ENCODE data around the gene RELN. TPM values are rescaled to one million over a fixed set of nuclear protein-coding genes. Genes with fewer than 3 reads are reported as not detected.

The RELN gene
- total and polyA plus RNA-seq, 2 experiments from 2014 or later, result 3.9 to 22.0 TPM

DNA sequence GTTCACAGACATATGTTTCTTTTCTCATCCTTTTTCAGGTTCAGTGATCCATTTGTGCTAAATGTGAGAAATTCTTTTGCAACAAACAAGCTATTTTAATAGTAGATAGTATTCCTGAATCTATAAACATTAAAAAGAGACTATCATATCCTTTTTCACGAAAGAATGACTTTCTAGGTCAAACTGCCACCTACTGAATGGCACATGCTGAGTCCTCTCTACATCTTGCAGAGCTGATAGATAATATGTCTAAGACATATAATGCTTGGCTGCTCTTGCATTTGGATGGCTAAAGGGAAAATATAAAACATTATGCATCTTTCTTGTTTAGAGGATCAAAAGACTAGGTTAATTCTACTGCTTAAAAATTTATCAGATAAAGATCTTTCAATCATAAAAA lies 429.3 kb downstream of the RELN start:
- H3K27ac ChIP-seq, result no peak overlapping the region
- no peak overlapping the region for H3K4me3 ChIP-seq
- no peak overlapping the region for H2AFZ ChIP-seq
- H3K4me1 ChIP-seq (ENCODE audit: insufficient read depth), result no peaks in the 10 kb centered on the region
- WGBS (ENCODE audit: low lambda C conversion rate, missing lambda C conversion rate), result 50% methylated on average over 1 of the region's 1 CpG
- H3K27me3 ChIP-seq, result no peaks in the 10 kb centered on the region
- H3K79me2 ChIP-seq, result no peaks in the 10 kb centered on the region
- H4K20me1 ChIP-seq (ENCODE audit: insufficient read depth, poor library complexity, severe bottlenecking), result no peaks in the 10 kb centered on the region
- TF ChIP-seq EZH2phosphoT487 (IDR thresholded peaks at IDR 0.05; ENCODE audit: low read depth, severe bottlenecking, unreplicated experiment) (no peak), EZH2 (IDR thresholded peaks at IDR 0.05; ENCODE audit: borderline replicate concordance) (no peak)
- TF ChIP-seq, protein P1, sequence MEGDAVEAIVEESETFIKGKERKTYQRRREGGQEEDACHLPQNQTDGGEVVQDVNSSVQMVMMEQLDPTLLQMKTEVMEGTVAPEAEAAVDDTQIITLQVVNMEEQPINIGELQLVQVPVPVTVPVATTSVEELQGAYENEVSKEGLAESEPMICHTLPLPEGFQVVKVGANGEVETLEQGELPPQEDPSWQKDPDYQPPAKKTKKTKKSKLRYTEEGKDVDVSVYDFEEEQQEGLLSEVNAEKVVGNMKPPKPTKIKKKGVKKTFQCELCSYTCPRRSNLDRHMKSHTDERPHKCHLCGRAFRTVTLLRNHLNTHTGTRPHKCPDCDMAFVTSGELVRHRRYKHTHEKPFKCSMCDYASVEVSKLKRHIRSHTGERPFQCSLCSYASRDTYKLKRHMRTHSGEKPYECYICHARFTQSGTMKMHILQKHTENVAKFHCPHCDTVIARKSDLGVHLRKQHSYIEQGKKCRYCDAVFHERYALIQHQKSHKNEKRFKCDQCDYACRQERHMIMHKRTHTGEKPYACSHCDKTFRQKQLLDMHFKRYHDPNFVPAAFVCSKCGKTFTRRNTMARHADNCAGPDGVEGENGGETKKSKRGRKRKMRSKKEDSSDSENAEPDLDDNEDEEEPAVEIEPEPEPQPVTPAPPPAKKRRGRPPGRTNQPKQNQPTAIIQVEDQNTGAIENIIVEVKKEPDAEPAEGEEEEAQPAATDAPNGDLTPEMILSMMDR (IDR thresholded peaks at IDR 0.05; ENCODE audit: poor library complexity), result no peak
- no peaks in the 10 kb centered on the region for H3K36me3 ChIP-seq (replicated peaks; ENCODE audit: insufficient read depth, low read depth)
- H3K9me3 ChIP-seq (ENCODE audit: low read depth), result no peaks in the 10 kb centered on the region
- no peaks in the 10 kb centered on the region for H3K9me2 ChIP-seq (replicated peaks; ENCODE audit: insufficient read depth)
- no peak for DNase-seq (ENCODE audit: low spot score)
- H3K4me2 ChIP-seq, result no peak overlapping the region

DNA sequence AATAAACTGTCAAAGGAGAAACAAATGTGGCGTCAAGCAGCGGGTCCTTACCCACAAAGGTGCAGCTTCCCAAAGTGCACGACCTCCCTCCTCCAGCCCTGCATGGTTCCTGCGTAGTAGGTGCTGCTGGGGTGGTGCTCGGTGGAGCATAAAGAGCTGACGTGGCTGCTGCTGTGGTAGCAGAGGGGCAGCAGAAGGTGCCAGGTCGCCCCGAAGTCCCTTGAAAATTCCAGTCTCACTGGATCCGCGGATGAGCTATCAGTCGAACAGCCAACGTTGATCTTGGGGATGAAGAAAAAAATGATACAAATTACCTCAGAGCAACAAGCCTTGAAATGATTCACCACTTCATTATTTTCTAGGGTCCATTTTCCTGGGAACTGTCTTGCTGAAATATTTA lies 438.4 kb downstream of the RELN start:
- H3K79me2 ChIP-seq, result no peaks in the 10 kb centered on the region
- no peak overlapping the region for H3K4me2 ChIP-seq
- H3K9me3 ChIP-seq (ENCODE audit: low read depth), result no peaks in the 10 kb centered on the region
- no peaks in the 10 kb centered on the region for H3K27me3 ChIP-seq
- 88% methylated on average over 12 of the region's 12 CpGs for WGBS (ENCODE audit: low lambda C conversion rate, missing lambda C conversion rate)
- H3K9me2 ChIP-seq (replicated peaks; ENCODE audit: insufficient read depth), result no peaks in the 10 kb centered on the region
- no peak overlapping the region for H3K27ac ChIP-seq
- DNase-seq (ENCODE audit: low spot score), result no peak
- no peaks in the 10 kb centered on the region for H3K36me3 ChIP-seq (replicated peaks; ENCODE audit: insufficient read depth, low read depth)
- H3K4me1 ChIP-seq (ENCODE audit: insufficient read depth), result no peaks in the 10 kb centered on the region
- no peak overlapping the region for H3K4me3 ChIP-seq
- no peaks in the 10 kb centered on the region for H4K20me1 ChIP-seq (ENCODE audit: insufficient read depth, poor library complexity, severe bottlenecking)
- no peak overlapping the region for H2AFZ ChIP-seq
- TF ChIP-seq EZH2phosphoT487 (IDR thresholded peaks at IDR 0.05; ENCODE audit: low read depth, severe bottlenecking, unreplicated experiment) (no peak), EZH2 (IDR thresholded peaks at IDR 0.05; ENCODE audit: borderline replicate concordance) (no peak)
- TF ChIP-seq, protein P1 (IDR thresholded peaks at IDR 0.05; ENCODE audit: poor library complexity), result no peak

DNA sequence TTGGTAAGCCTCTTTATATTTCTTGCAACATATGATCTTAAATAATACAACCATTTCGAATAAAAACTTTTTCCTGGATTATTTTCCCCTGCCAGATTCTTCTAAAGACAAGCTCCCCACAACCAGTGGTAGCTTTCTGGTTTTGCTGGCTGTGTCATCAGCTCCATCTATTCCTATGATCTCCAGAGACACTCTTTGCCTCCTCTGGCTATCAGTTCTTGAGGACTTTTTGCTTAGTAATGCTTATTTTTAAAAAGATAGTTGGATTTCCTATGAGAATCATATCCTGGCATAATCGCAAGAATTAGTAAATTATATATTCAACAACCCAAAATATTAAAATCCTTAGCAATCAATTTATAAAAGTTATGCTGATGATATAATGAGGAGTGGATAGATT lies 439.7 kb downstream of the RELN start:
- H3K4me1 ChIP-seq (ENCODE audit: insufficient read depth), result no peaks in the 10 kb centered on the region
- WGBS (ENCODE audit: low lambda C conversion rate, missing lambda C conversion rate), result 74% methylated on average over 2 of the region's 2 CpGs
- TF ChIP-seq, protein P1 (IDR thresholded peaks at IDR 0.05; ENCODE audit: poor library complexity), result no peak
- TF ChIP-seq EZH2 (IDR thresholded peaks at IDR 0.05; ENCODE audit: borderline replicate concordance) (no peak), EZH2phosphoT487 (IDR thresholded peaks at IDR 0.05; ENCODE audit: low read depth, severe bottlenecking, unreplicated experiment) (no peak)

More for the DNA sequence above, 439.7 kb downstream of the RELN start:
- Histone ChIP-seq H3K9me3 (ENCODE audit: low read depth) (no peaks in the 10 kb centered on the region), H3K4me2 (no peak overlapping the region), H3K79me2 (no peaks in the 10 kb centered on the region), H2AFZ (no peak overlapping the region), H3K27me3 (no peaks in the 10 kb centered on the region), H3K36me3 (replicated peaks; ENCODE audit: insufficient read depth, low read depth) (no peaks in the 10 kb centered on the region), H3K9me2 (replicated peaks; ENCODE audit: insufficient read depth) (no peaks in the 10 kb centered on the region), H3K27ac (no peak overlapping the region), H3K4me3 (no peak overlapping the region), H4K20me1 (ENCODE audit: insufficient read depth, poor library complexity, severe bottlenecking) (no peaks in the 10 kb centered on the region)
- DNase-seq (ENCODE audit: low spot score), result no peak

Data from hepatocyte (in vitro differentiated cells).